HEK293 (cell line): ENCODE data around the gene PHACTR2.

ENCODE experiments used
- CTCF ChIA-PET: fragments of 350-600 bp; formaldehyde crosslinking; extraction: SDS; loops from one replicate; lab custom pipeline; 2021; ENCODE audit warnings: antibody characterized with exemption; lab: Yijun Ruan, JAX
- POLR2A ChIA-PET: fragments of 300-600 bp; formaldehyde crosslinking; extraction: SDS; loops from one replicate; lab custom pipeline; 2020; ENCODE audit warnings: antibody characterized with exemption, inconsistent platforms; lab: Yijun Ruan, JAX
- H3K27ac ChIP-seq: fragments of 200-500 bp; sonication (Bioruptor generic); 2 replicates; pipeline ENCODE4 v1.5.1; 2014; ENCODE audit warnings: low read depth, low read length, control low read depth, inconsistent platforms; ENCODE audit errors: extremely low read depth
- H3K36me3 ChIP-seq, 2 experiments: fragments of 200-500 bp in 1 of 2; sonication (Bioruptor generic) in 1 of 2; 1 replicate in 1 of 2; 2 replicates in 1 of 2; pipeline ENCODE4 v1.5.1; 2014 to 2017; ENCODE audit warnings: inconsistent platforms in 2 of 2, low read length in 2 of 2; ENCODE audit not compliant: control insufficient read depth in 2 of 2, insufficient read depth in 1 of 2
- H3K4me1 ChIP-seq: fragments of 200-500 bp; sonication (Bioruptor generic); 2 replicates; pipeline ENCODE4 v1.5.1; 2014; ENCODE audit warnings: mild to moderate bottlenecking, low read length, inconsistent platforms; ENCODE audit not compliant: control insufficient read depth, insufficient read depth
- H3K4me3 ChIP-seq: 2 replicates; pipeline ENCODE4 v1.5.1; 2011; ENCODE audit warnings: low read depth, mild to moderate bottlenecking, control low read depth, low read length, moderate library complexity
- H3K9me3 ChIP-seq: fragments of 200-500 bp; sonication (Bioruptor generic); 2 replicates; pipeline ENCODE4 v1.5.1; 2014; ENCODE audit warnings: low read depth, low read length, inconsistent platforms; ENCODE audit not compliant: control insufficient read depth, insufficient read depth
- EGR2 ChIP-seq: fragments of 450-650 bp; formaldehyde crosslinking; IDR thresholded peaks from 2 replicates; pipeline ENCODE4 v1.5.1; 2016; ENCODE audit warnings: low read depth, missing biosample characterization, missing genetic modification characterization
- FEZF1 ChIP-seq: fragments of 450-650 bp; formaldehyde crosslinking; IDR thresholded peaks from 2 replicates; pipeline ENCODE4 v1.5.1; 2016; ENCODE audit warnings: missing biosample characterization, missing genetic modification characterization
- GLIS1 ChIP-seq: fragments of 450-650 bp; formaldehyde crosslinking; IDR thresholded peaks from 2 replicates; pipeline ENCODE4 v1.5.1; 2016; ENCODE audit warnings: missing biosample characterization, missing genetic modification characterization
- KLF7 ChIP-seq: fragments of 450-650 bp; formaldehyde crosslinking; IDR thresholded peaks from 2 replicates; pipeline ENCODE4 v1.5.1; 2016; ENCODE audit warnings: missing biosample characterization, missing genetic modification characterization, borderline replicate concordance
- ZFP3 ChIP-seq: fragments of 450-650 bp; formaldehyde crosslinking; IDR thresholded peaks from 2 replicates; pipeline ENCODE4 v1.5.1; 2016; ENCODE audit warnings: low read depth, missing biosample characterization, missing genetic modification characterization
- ZNF10 ChIP-seq: fragments of 450-650 bp; formaldehyde crosslinking; IDR thresholded peaks from 2 replicates; pipeline ENCODE4 v1.5.1; 2017; ENCODE audit warnings: missing biosample characterization, missing genetic modification characterization
- ZNF133 ChIP-seq: fragments of 450-650 bp; formaldehyde crosslinking; IDR thresholded peaks from 2 replicates; pipeline ENCODE4 v1.5.1; 2016; ENCODE audit warnings: missing biosample characterization, missing genetic modification characterization
- ZNF148 ChIP-seq: fragments of 450-650 bp; formaldehyde crosslinking; IDR thresholded peaks from 2 replicates; pipeline ENCODE4 v1.5.0; 2017; ENCODE audit warnings: missing biosample characterization, missing genetic modification characterization, borderline replicate concordance
- ZNF23 ChIP-seq: fragments of 450-650 bp; formaldehyde crosslinking; IDR thresholded peaks from 2 replicates; pipeline ENCODE4 v1.5.1; 2016; ENCODE audit warnings: missing biosample characterization, missing genetic modification characterization, borderline replicate concordance
- ZNF433 ChIP-seq: fragments of 450-650 bp; formaldehyde crosslinking; IDR thresholded peaks from 2 replicates; pipeline ENCODE4 v1.5.1; 2016; ENCODE audit warnings: missing biosample characterization, missing genetic modification characterization, low read depth
- ZNF544 ChIP-seq: fragments of 450-650 bp; formaldehyde crosslinking; IDR thresholded peaks from 2 replicates; pipeline ENCODE4 v1.5.0; 2017; ENCODE audit warnings: missing biosample characterization, missing genetic modification characterization
- TF ChIP-seq, protein P1 (sequence below): fragments of 450-650 bp; formaldehyde crosslinking; conservative IDR thresholded peaks from 2 replicates; pipeline ENCODE4 v1.5.1; 2016; ENCODE audit warnings: low read depth, missing biosample characterization, missing genetic modification characterization
- TF ChIP-seq, protein P2 (sequence below): fragments of 450-650 bp; formaldehyde crosslinking; IDR thresholded peaks from 2 replicates; pipeline ENCODE4 v1.5.1; 2016; ENCODE audit warnings: missing biosample characterization, missing genetic modification characterization
- TF ChIP-seq, protein P3 (sequence below): fragments of 450-650 bp; formaldehyde crosslinking; IDR thresholded peaks from 2 replicates; pipeline ENCODE4 v1.5.1; 2016; ENCODE audit warnings: missing biosample characterization, missing genetic modification characterization
- TF ChIP-seq, protein P4 (sequence below): fragments of 450-650 bp; formaldehyde crosslinking; IDR thresholded peaks from 2 replicates; pipeline ENCODE4 v1.5.1; 2016; ENCODE audit warnings: missing biosample characterization, missing genetic modification characterization, low read depth

PHACTR2 gene

GRCh38 chr6:143804835-143805239 lies 127.1 kb downstream of the PHACTR2 start:
- H3K36me3 ChIP-seq = peaks cover 7 to 11% of the 10 kb centered on the region in 2 experiments; a peak in 2 of 3 replicates
- H3K27ac ChIP-seq = no peak overlapping the region
- H3K4me1 ChIP-seq = no peaks in the 10 kb centered on the region
- no peak overlapping the region for H3K4me3 ChIP-seq
- ChIA-PET CTCF (no interaction called here), POLR2A (no interaction called here)
- H3K9me3 ChIP-seq = no peaks in the 10 kb centered on the region
- TF ChIP-seq, protein P1, sequence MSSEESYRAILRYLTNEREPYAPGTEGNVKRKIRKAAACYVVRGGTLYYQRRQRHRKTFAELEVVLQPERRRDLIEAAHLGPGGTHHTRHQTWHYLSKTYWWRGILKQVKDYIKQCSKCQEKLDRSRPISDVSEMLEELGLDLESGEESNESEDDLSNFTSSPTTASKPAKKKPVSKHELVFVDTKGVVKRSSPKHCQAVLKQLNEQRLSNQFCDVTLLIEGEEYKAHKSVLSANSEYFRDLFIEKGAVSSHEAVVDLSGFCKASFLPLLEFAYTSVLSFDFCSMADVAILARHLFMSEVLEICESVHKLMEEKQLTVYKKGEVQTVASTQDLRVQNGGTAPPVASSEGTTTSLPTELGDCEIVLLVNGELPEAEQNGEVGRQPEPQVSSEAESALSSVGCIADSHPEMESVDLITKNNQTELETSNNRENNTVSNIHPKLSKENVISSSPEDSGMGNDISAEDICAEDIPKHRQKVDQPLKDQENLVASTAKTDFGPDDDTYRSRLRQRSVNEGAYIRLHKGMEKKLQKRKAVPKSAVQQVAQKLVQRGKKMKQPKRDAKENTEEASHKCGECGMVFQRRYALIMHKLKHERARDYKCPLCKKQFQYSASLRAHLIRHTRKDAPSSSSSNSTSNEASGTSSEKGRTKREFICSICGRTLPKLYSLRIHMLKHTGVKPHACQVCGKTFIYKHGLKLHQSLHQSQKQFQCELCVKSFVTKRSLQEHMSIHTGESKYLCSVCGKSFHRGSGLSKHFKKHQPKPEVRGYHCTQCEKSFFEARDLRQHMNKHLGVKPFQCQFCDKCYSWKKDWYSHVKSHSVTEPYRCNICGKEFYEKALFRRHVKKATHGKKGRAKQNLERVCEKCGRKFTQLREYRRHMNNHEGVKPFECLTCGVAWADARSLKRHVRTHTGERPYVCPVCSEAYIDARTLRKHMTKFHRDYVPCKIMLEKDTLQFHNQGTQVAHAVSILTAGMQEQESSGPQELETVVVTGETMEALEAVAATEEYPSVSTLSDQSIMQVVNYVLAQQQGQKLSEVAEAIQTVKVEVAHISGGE (tag by site-specific recombination) = no peak

- no peak overlapping the region for H3K27ac ChIP-seq
Measured at GRCh38 chr6:143806282-143807102, 128.7 kb downstream of the PHACTR2 start.

GRCh38 chr6:143807103-143807772 lies 129.5 kb downstream of the PHACTR2 start:
- H3K36me3 ChIP-seq = peaks cover 5% of the 10 kb centered on the region in 2 experiments; a peak in 2 of 3 replicates
- no peaks in the 10 kb centered on the region for H3K4me1 ChIP-seq
- H3K4me3 ChIP-seq = no peak overlapping the region
- CTCF ChIA-PET = interaction anchor here (1.1 kb wide), 1 partner anchor 43 kb away, joined by 5 read pairs; no protein-coding TSS in a partner anchor
- no peaks in the 10 kb centered on the region for H3K9me3 ChIP-seq
- POLR2A ChIA-PET = interaction anchor here (1.4 kb wide), 1 partner anchor 36 kb away, joined by 4 read pairs; the partner anchor contains the start of gene LTV1
- H3K27ac ChIP-seq = no peak overlapping the region
- TF ChIP-seq ZNF148 (tag by site-specific recombination) = no peak
- TF ChIP-seq, protein P2, sequence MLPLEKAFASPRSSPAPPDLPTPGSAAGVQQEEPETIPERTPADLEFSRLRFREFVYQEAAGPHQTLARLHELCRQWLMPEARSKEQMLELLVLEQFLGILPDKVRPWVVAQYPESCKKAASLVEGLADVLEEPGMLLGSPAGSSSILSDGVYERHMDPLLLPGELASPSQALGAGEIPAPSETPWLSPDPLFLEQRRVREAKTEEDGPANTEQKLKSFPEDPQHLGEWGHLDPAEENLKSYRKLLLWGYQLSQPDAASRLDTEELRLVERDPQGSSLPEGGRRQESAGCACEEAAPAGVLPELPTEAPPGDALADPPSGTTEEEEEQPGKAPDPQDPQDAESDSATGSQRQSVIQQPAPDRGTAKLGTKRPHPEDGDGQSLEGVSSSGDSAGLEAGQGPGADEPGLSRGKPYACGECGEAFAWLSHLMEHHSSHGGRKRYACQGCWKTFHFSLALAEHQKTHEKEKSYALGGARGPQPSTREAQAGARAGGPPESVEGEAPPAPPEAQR = no peak
- TF ChIP-seq ZFP3 (tag by site-specific recombination) = no peak
- no peak for TF ChIP-seq ZNF23 (tag by site-specific recombination)
- no peak for TF ChIP-seq ZNF133 (tag by site-specific recombination)
- TF ChIP-seq, protein P3, sequence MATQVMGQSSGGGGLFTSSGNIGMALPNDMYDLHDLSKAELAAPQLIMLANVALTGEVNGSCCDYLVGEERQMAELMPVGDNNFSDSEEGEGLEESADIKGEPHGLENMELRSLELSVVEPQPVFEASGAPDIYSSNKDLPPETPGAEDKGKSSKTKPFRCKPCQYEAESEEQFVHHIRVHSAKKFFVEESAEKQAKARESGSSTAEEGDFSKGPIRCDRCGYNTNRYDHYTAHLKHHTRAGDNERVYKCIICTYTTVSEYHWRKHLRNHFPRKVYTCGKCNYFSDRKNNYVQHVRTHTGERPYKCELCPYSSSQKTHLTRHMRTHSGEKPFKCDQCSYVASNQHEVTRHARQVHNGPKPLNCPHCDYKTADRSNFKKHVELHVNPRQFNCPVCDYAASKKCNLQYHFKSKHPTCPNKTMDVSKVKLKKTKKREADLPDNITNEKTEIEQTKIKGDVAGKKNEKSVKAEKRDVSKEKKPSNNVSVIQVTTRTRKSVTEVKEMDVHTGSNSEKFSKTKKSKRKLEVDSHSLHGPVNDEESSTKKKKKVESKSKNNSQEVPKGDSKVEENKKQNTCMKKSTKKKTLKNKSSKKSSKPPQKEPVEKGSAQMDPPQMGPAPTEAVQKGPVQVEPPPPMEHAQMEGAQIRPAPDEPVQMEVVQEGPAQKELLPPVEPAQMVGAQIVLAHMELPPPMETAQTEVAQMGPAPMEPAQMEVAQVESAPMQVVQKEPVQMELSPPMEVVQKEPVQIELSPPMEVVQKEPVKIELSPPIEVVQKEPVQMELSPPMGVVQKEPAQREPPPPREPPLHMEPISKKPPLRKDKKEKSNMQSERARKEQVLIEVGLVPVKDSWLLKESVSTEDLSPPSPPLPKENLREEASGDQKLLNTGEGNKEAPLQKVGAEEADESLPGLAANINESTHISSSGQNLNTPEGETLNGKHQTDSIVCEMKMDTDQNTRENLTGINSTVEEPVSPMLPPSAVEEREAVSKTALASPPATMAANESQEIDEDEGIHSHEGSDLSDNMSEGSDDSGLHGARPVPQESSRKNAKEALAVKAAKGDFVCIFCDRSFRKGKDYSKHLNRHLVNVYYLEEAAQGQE (tag by site-specific recombination) = no peak
- no peak for TF ChIP-seq ZNF544 (tag by site-specific recombination)
- no peak for TF ChIP-seq ZNF10
- no peak for TF ChIP-seq KLF7 (tag by site-specific recombination)
- TF ChIP-seq ZNF433 = no peak
- TF ChIP-seq, protein P4, sequence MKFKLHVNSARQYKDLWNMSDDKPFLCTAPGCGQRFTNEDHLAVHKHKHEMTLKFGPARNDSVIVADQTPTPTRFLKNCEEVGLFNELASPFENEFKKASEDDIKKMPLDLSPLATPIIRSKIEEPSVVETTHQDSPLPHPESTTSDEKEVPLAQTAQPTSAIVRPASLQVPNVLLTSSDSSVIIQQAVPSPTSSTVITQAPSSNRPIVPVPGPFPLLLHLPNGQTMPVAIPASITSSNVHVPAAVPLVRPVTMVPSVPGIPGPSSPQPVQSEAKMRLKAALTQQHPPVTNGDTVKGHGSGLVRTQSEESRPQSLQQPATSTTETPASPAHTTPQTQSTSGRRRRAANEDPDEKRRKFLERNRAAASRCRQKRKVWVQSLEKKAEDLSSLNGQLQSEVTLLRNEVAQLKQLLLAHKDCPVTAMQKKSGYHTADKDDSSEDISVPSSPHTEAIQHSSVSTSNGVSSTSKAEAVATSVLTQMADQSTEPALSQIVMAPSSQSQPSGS (tag by site-specific recombination) = no peak
- no peak for TF ChIP-seq GLIS1

More at GRCh38 chr6:143806282-143807102, 128.7 kb downstream of the PHACTR2 start:
- no peak overlapping the region for H3K4me3 ChIP-seq
- ChIA-PET CTCF (interaction anchor here (1.1 kb wide), 1 partner anchor 42 kb away, joined by 5 read pairs; no protein-coding TSS in a partner anchor), POLR2A (interaction anchor here (1.4 kb wide), 1 partner anchor 37 kb away, joined by 4 read pairs; the partner anchor contains the start of gene LTV1)
- H3K36me3 ChIP-seq = peaks cover 7 to 11% of the 10 kb centered on the region in 2 experiments; a peak in 2 of 3 replicates
- no peaks in the 10 kb centered on the region for H3K4me1 ChIP-seq
- H3K9me3 ChIP-seq = no peaks in the 10 kb centered on the region
- TF ChIP-seq EGR2 (tag by site-specific recombination) = 0 out of 2 replicates have a peak, but pooled peaks have one; percentile 20
- TF ChIP-seq FEZF1 = no peak
